Fibroblast of skin of abdomen (primary cell): ENCODE measurements around the gene DDAH1.
A peak's percentile ranks its signal among the peaks of the same experiment; 100 is the strongest.

Source experiments
- DNase-seq: peaks from one replicate; pipeline ENCODE4 v3.0.0-alpha.2; 2013

Gene DDAH1

GRCh38 chr1:85296980-85297379, 168.0 kb downstream of the DDAH1 start:
- no peak for DNase-seq

GRCh38 chr1:85295654-85296053, 169.3 kb downstream of the DDAH1 start:
- no peak for DNase-seq

GRCh38 chr1:85295006-85295431, 169.9 kb downstream of the DDAH1 start:
- no peak for DNase-seq

- DNase-seq, result peak; percentile 46
Observed at GRCh38 chr1:85290826-85291225, 174.1 kb downstream of the DDAH1 start.

- DNase-seq, result no peak
Observed at GRCh38 chr1:85289848-85290335, 175.1 kb downstream of the DDAH1 start.

- peak; percentile 91 for DNase-seq
Observed at GRCh38 chr1:85289207-85289847, 175.6 kb downstream of the DDAH1 start.

GRCh38 chr1:85284202-85284601, 180.8 kb downstream of the DDAH1 start:
- no peak for DNase-seq

GRCh38 chr1:85283475-85284199, 181.3 kb downstream of the DDAH1 start:
- DNase-seq, result no peak

GRCh38 chr1:85282424-85282823, 182.5 kb downstream of the DDAH1 start:
- DNase-seq, result no peak

- peak; percentile 67 for DNase-seq
Observed at GRCh38 chr1:85280636-85281035, 184.3 kb downstream of the DDAH1 start.

- DNase-seq, result no peak
Observed at GRCh38 chr1:85279458-85280080, 185.4 kb downstream of the DDAH1 start.

- peak; percentile 94 for DNase-seq
Observed at GRCh38 chr1:85278853-85279314, 186.1 kb downstream of the DDAH1 start.

GRCh38 chr1:85277802-85278201, 187.2 kb downstream of the DDAH1 start:
- DNase-seq, result no peak

- no peak for DNase-seq
Observed at GRCh38 chr1:85276978-85277639, 187.8 kb downstream of the DDAH1 start.

GRCh38 chr1:85276215-85276977, 188.6 kb downstream of the DDAH1 start, which contains the start of gene BCL10:
Gene BCL10 (minus strand): TSS chr1:85276632. CDS start chr1:85276352, 280 bp downstream.
- DNase-seq, result peak; percentile 96

GRCh38 chr1:85275701-85276214, 189.2 kb downstream of the DDAH1 start:
- no peak for DNase-seq

GRCh38 chr1:85274969-85275453, 189.9 kb downstream of the DDAH1 start:
- peak; percentile 77 for DNase-seq

- DNase-seq, result no peak
Observed at GRCh38 chr1:85273397-85273796, 191.6 kb downstream of the DDAH1 start.

GRCh38 chr1:85268801-85269585, 196.0 kb downstream of the DDAH1 start:
- no peak for DNase-seq
